Measurements from ENCODE around the gene RAB4A. TPM values are rescaled to one million over a fixed set of nuclear protein-coding genes. Genes with fewer than 3 reads are reported as not detected.

Gene RAB4A
- total and polyA plus RNA-seq, 12 donors, result 15.7 to 131 (median 112) TPM

DNA sequence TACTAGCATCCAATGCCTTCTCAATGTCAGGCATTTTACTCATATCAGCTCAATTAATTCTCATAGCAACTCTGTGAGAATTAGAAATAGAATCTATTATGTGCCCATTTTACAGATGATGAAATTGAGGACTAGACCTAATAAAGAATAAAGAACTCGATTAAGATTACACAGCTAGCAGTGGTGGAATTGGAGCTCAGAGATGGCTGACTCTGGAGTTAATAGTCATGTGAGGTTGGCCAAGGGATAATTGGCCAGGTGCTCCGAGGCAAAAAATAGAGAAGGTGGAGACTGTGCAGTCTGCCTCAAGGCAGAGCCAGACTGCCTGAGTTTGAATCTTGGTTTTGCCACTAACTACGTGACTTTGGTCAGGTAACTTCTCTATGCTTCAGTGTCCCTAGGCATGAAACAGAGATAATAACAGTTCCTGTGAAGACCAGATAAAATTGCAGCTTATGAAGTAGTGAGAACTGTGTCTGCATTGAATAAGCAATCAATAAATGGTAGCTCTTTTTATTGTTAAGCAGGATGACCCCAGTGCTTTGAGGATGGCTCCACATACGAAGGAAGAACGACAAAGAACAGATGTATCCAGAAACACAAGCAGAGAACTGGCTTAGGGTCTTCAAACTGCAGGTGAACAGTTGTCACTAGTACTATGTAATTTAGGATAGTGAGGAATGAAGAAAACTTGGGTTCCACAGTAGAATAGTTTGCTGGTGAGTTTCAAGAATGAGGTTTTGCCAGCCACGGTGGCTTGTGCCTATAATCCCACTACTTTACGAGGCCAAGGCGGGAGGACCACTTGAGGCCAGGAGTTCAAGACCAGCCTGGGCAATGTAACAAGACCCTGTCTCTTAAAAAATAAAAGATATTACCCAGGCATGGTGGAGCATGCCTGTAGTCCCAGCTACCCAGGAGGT lies 78.8 kb downstream of the RAB4A start:
- Histone ChIP-seq H3K9me3 (peaks cover 0 to 11% (median 5%) of the 10 kb centered on the region in 11 donors), H3K27me3 (peaks cover 0 to 37% (median 7%) of the 10 kb centered on the region in 7 donors), H3K4me1 (no peaks in the 10 kb centered on the region), H3K27ac (no peak overlapping the region), H3K36me3 (no peaks in the 10 kb centered on the region), H3K4me3 (no peak overlapping the region)
- 79 to 82% methylated on average over 8 of the region's 8 CpGs for WGBS, 2 donors
- DNase-seq (no peak), ATAC-seq (no peak)
- TF ChIP-seq, protein P1, sequence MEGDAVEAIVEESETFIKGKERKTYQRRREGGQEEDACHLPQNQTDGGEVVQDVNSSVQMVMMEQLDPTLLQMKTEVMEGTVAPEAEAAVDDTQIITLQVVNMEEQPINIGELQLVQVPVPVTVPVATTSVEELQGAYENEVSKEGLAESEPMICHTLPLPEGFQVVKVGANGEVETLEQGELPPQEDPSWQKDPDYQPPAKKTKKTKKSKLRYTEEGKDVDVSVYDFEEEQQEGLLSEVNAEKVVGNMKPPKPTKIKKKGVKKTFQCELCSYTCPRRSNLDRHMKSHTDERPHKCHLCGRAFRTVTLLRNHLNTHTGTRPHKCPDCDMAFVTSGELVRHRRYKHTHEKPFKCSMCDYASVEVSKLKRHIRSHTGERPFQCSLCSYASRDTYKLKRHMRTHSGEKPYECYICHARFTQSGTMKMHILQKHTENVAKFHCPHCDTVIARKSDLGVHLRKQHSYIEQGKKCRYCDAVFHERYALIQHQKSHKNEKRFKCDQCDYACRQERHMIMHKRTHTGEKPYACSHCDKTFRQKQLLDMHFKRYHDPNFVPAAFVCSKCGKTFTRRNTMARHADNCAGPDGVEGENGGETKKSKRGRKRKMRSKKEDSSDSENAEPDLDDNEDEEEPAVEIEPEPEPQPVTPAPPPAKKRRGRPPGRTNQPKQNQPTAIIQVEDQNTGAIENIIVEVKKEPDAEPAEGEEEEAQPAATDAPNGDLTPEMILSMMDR (IDR thresholded peaks at IDR 0.05), result no peak
- intact Hi-C loops (cut with DNase I), result loop anchor here in 1 of 10 donors (10.0 kb wide), 1 partner anchor 75 kb away; the partner anchor contains the start of gene RAB4A

DNA sequence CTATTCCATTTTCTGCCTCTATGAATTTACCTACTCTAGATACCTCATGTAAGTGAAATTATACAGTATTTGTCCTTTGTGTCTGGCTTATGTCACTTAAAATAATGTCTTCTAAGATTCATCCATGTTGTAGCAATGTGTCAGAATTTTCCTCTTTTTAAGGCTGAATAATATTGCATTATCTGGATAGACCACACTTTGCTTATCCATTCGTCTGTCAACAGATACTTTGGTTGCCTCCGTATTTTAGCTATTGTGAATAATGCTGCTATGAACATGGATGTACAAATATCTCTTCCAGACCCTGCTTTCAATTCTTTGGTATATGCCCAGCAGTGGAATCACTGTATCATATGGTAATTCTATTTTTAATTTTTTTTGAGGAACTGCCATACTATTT lies 82.1 kb downstream of the RAB4A start:
- no peak for DNase-seq
- Histone ChIP-seq H3K27me3 (peaks cover 0 to 47% (median 7%) of the 10 kb centered on the region in 7 donors), H3K36me3 (no peaks in the 10 kb centered on the region), H3K27ac (no peak overlapping the region), H3K4me1 (no peaks in the 10 kb centered on the region), H3K9me3 (peaks cover 0 to 24% (median 5%) of the 10 kb centered on the region in 11 donors), H3K4me3 (no peak overlapping the region)
- TF ChIP-seq, protein P1 (IDR thresholded peaks at IDR 0.05), result no peak
- no peak for ATAC-seq
- intact Hi-C loops (cut with DNase I), result no loop called here
- 58 to 68% methylated on average over 2 of the region's 2 CpGs for WGBS, 2 donors

DNA sequence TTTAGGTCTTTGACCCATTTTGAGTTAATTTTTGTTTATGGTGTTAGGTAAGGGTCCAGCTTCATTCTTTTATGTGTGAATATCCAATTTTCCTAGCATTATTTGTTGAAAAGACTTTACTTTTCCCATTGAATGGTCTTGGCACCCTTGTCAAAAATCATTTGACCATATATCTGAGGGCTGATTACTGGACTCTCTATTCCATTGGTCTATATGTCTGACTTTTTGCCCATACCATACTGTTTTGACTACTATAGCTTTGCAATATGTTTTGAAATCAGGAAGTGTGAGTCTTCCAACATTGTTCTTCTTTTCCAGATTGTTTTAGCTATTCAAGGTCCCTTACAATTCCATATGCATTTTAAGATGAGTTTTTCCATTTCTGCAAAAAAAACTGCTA lies 83.3 kb downstream of the RAB4A start:
- no peak for DNase-seq
- no peak overlapping the region for H3K27ac ChIP-seq
- peaks cover 0 to 49% (median 0%) of the 10 kb centered on the region in 7 donors for H3K27me3 ChIP-seq
- intact Hi-C loops (cut with DNase I), result no loop called here
- TF ChIP-seq, protein P1 (IDR thresholded peaks at IDR 0.05), result no peak
- no peaks in the 10 kb centered on the region for H3K4me1 ChIP-seq
- H3K4me3 ChIP-seq, result no peak overlapping the region
- ATAC-seq, result no peak
- peaks cover 0 to 24% (median 5%) of the 10 kb centered on the region in 11 donors for H3K9me3 ChIP-seq
- H3K36me3 ChIP-seq, result no peaks in the 10 kb centered on the region

Other genes with a start within 250 kb of the RAB4A start
- gene CCSAP, start 71.9 kb downstream of the RAB4A start, total RNA-seq, result 1 to 10 TPM; 1.0 to 4.7 (median 3.5) TPM
- 1 to 10 TPM in 1 of 2 donors, under 1 TPM in 1; 0.91 to 2.0 TPM for gene CCSAP, start 71.9 kb downstream of the RAB4A start, polyA plus RNA-seq
- gene ACTA1, start 163.0 kb downstream of the RAB4A start, total RNA-seq, result over 10,000 TPM in 5 of 10 donors, 1,000 to 10,000 TPM in 4, 100 to 1,000 TPM in 1; 976 to 17,994 (median 10,145) TPM
- 1,000 to 10,000 TPM; 2,463 to 2,779 TPM for gene ACTA1, start 163.0 kb downstream of the RAB4A start, polyA plus RNA-seq
- 10 to 100 TPM; 28.1 to 36.3 (median 31.4) TPM for gene NUP133, start 237.2 kb downstream of the RAB4A start, total RNA-seq
- gene NUP133, start 237.2 kb downstream of the RAB4A start, polyA plus RNA-seq, result 10 to 100 TPM in 1 of 2 donors, 1 to 10 TPM in 1; 9.3 to 13.8 TPM

Data from heart right ventricle (tissue), 16 donors.